GM06990 (cell line): Measurements from ENCODE around the gene ELP6.

Experiments used
- DNase-seq: peaks from one replicate; pipeline ENCODE4 v3.0.0-alpha.2; 2011; ENCODE audit not compliant: insufficient read length; ENCODE audit errors: extremely low read depth
- H3K27me3 ChIP-seq: replicated peaks from 2 replicates; pipeline ENCODE4 v1.6.0; 2011; ENCODE audit warnings: low read length; ENCODE audit not compliant: control insufficient read depth, insufficient read depth
- H3K36me3 ChIP-seq: 2 replicates; pipeline ENCODE4 v1.5.1; 2011; ENCODE audit warnings: low read length; ENCODE audit not compliant: control insufficient read depth, insufficient read depth
- H3K4me3 ChIP-seq: replicated peaks from 2 replicates; pipeline ENCODE4 v1.5.1; 2011; ENCODE audit warnings: low read depth, mild to moderate bottlenecking, control low read depth, low read length
- CTCF ChIP-seq: IDR thresholded peaks from 2 replicates; pipeline ENCODE4 v1.5.1; 2011; ENCODE audit warnings: low read length, control low read depth, mild to moderate bottlenecking, inconsistent platforms; ENCODE audit not compliant: insufficient read depth, poor library complexity, severe bottlenecking

Gene ELP6

GRCh38 chr3:47541583-47542108 lies 28.1 kb upstream of the ELP6 start:
- Histone ChIP-seq H3K27me3 (no peaks in the 10 kb centered on the region), H3K4me3 (no peak overlapping the region), H3K36me3 (no peaks in the 10 kb centered on the region)
- TF ChIP-seq CTCF: no peak
- no peak for DNase-seq

- no peak for TF ChIP-seq CTCF
- no peak for DNase-seq
- H3K27me3 ChIP-seq: no peaks in the 10 kb centered on the region
- no peak overlapping the region for H3K4me3 ChIP-seq
- no peaks in the 10 kb centered on the region for H3K36me3 ChIP-seq
Measured at GRCh38 chr3:47540281-47540680, 26.8 kb upstream of the ELP6 start.

GRCh38 chr3:47536967-47537366 lies 23.5 kb upstream of the ELP6 start:
- DNase-seq: no peak
- Histone ChIP-seq H3K36me3 (no peaks in the 10 kb centered on the region), H3K4me3 (no peak overlapping the region), H3K27me3 (no peaks in the 10 kb centered on the region)
- no peak for TF ChIP-seq CTCF

GRCh38 chr3:47536221-47536891 lies 22.8 kb upstream of the ELP6 start:
- no peak for DNase-seq
- TF ChIP-seq CTCF: no peak
- H3K27me3 ChIP-seq: no peaks in the 10 kb centered on the region
- no peaks in the 10 kb centered on the region for H3K36me3 ChIP-seq
- H3K4me3 ChIP-seq: no peak overlapping the region

- Histone ChIP-seq H3K4me3 (no peak overlapping the region), H3K27me3 (no peaks in the 10 kb centered on the region), H3K36me3 (no peaks in the 10 kb centered on the region)
- no peak for TF ChIP-seq CTCF
- no peak for DNase-seq
Measured at GRCh38 chr3:47533996-47534454, 20.5 kb upstream of the ELP6 start.
